GF-D8 (cell line): ENCODE data around the gene SNRNP70.
A peak's percentile ranks its signal among the peaks of the same experiment; 100 is the strongest.
"Not testable (repeated sequence)": the region's sequence is repeated elsewhere in the genome, so short reads cannot be mapped to it uniquely, and the experiment has no call there.

Experiments
- DNase-seq: peaks from one replicate; lab custom pipeline; 2025; lab: John Stamatoyannopoulos, UW

Gene SNRNP70

DNA sequence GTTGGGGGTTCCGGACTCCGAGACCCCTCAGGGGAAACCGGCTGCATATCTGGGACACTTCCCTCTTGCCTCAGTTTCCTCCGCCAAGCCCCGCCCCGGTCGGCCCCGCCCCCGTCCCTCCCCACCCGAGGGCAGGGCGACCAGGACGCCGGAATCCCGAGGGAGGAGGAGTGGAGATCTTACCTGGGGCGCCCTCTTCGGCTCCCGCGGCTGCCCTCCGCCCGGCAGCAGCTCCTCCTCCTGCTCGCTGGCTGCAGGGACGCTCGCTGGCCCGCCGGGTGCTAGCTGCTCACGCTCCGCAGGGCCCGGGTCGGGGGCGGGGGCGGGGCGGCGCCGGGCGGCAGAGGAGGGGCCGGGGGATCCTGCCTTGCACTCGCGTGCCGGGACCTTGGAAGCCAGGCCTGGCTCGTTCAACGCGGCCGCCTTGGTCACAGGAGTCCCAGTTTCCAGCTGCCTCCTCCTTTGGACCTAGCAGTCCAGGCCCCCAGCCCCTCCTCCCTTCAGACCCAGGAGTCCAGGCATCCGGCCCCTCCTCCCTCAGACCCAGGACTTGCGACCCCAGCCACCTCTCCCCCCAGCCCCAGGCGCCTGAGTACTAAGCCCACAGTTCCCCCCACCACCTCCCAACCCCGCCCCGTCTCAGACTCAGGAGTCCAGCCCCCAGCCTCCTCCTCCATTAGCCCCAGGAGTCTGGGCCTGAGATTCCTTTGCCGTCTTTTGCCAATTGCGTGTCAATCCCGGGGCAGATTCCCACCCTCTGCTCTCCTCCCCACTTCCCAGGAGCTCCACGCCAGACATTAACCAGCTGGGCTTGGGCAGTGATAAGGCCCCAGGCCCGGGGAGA, 20.3 kb upstream of the SNRNP70 start, which contains the start of gene NTF4:
Gene NTF4, minus strand, starts transcription at position 51 of the 844 bp plus-strand sequence. CDS start 2,821 bp downstream, outside the sequence.
- DNase-seq, result no peak

DNA sequence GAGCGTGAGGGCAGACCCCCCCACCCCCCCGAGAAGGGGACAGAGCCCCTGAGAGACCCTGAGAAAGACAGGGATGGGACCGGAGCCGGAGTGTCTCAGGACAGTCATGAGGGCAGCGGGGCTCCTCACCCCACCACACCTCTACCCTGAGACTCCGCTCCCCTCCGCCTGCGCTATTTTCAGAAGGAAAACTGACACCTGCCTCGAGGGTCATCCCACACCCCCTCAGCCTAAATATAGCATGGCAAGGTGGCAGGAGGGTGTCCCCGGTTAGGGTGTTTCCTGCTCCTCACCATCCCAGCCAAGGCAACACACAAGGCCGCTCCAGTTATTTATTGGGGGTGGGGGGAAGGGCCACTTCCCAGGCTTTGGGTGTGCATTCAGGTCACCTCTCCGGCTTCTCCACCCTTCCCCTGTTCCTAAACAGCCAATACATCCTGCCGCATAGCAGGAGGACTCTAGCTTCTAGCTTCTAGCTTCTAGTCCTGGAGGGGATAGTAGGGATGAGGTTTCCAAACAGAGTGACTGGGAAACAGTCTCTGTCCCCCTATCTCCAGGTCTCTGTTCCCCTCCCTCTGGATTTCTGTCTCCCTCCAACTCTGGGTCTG, 19.2 kb upstream of the SNRNP70 start:
- DNase-seq, result no peak

DNA sequence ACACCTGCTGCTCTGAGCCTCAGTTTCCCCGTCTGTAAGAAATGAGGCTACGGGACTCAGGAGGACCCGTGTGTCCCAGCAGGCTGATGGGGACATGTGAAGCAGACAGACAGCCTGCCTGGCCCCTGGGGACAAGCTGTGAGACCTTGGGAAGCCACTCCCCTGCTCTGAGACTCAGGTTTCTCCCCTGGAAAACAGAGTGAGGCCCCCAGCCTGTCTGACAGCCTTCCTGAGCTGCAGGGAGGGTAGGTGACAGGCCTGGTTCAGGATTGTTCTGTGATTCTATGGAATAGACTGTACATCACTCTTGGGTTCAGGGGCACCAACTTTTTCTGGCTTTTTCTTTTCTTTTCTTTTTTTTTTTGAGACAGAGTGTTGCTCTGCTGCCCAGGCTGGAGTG, 17.7 kb upstream of the SNRNP70 start:
- DNase-seq, result no peak

DNA sequence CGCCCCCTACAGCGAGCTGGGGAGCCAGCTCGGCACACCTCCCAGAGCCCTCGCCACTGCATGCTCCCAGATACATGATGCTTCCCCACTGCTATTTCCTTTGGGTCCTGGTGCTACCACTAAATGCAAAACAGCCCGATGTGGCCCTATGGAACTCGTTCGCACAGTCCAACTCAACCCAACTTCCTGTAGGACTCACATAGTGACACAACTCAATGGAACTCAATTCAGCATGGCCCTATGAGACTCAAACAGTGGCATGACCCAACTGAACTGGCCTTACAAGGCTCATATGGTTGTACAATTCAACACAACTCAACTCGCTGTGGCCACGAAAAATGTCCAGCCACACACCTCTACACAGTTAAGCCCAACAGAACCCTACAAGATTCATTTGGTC, 16.2 kb upstream of the SNRNP70 start:
- no peak for DNase-seq

DNA sequence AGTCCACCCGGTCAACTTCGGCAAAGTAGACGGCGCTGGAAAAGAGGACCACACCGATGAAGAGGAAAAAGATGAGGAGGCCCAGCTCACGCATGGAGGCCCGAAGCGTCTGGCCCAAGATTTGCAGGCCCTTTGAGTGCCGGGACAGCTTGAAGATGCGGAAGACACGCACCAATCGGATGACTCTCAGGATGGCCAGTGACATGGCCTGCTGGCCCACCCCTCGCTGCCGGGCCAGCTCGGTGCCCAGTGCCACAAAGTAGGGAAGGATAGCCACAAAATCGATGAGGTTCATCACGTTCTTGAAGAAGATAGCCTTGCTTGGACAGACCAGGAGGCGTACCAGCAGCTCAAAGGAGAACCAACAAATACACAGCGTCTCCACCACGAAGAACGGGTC, 14.8 kb upstream of the SNRNP70 start:
- no peak for DNase-seq

DNA sequence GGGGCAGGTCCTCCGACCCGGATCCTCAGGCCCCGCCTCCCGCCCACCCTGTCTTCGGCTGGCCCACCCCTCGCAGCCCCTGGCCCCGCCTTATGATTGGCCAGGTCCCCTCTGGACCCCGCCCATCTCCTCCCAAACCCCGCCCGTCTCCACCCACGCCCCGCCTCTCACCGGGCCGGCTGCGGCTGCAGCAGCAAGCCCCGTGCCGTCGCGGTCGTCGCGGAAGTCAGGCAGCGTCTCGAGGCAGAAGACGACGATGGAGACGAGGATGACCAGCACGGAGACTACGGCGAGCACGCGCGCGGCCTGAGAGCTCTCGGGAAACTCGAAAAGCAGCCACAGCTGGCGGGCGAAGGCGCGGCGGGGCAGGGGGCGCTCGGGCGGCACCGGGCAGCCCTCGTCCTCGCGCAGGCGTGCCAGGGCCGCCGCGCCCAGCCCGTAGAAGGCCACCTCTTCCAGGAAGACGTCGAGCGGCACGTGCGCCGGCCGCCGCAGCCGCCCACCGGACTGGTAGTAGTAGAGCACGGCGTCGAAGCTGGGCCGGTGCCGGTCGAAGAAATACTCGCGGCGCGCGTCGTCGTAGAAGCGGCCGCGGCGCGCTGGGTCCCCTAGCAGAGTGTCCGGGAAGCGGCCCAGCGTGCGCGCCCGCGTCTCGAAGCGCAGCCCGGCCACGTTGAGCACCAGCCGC, 13.2 kb upstream of the SNRNP70 start:
- DNase-seq, result no peak

DNA sequence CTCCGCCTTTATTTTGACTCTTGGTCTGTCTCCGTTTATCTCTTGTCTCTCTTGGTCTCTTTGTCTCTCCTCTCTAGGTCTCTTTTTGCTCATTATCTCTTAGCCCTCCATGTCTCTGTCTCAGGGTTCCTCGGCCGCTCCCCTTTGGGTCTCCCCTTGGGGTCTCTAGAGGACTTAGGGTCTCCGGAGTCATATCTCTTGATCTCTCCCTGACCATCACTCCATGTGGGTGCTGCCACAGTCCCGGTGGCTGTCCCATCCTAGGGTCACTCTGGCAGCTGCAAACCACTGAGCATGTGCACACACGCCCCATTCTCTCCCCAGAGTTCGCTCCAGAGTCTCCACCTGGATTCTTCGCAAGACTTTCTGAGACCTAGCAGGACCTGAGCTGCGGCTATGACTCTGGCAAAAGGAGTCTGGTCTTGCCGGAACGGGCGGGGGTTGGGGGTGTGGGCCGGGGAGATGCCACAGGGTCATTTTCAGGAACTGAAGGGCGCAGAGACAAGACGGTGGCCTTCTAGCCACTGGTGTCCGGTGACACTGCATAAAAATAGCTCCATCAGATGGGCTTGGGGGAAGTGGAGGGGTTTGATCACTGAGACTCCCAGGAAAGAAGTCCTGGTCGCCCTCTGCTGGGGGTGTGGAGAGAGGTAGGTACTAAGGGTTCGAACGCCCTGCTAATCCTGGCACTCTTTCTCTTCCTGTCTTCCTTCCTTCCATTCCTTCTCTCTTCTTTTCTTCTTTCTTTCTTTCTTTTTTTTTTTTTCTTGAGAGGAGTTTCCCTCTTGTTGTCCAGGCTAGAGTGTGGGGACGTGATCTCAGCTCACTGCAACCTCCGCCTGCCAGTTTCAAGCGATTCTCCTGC, 11.5 kb upstream of the SNRNP70 start:
- DNase-seq, result no peak

DNA sequence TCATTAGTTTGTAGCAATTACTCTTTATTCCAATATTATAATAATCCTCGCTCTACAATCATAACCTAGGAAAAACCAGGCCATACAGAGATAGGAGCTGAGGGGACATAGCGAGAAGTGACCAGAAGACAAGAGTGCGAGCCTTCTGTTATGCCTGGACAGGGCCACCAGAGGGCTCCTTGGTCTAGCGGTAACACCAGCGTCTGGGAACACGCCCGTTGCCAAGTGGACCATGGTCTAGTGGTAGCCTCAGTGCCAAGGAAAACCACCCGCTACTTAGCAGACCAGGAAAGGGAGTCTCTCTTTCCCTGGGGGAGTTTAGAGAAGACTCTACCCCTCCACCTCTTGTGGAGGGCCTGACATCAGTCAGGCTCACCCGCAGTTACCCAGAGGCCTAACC, 10.4 kb upstream of the SNRNP70 start:
- not testable (repeated sequence) for DNase-seq

DNA sequence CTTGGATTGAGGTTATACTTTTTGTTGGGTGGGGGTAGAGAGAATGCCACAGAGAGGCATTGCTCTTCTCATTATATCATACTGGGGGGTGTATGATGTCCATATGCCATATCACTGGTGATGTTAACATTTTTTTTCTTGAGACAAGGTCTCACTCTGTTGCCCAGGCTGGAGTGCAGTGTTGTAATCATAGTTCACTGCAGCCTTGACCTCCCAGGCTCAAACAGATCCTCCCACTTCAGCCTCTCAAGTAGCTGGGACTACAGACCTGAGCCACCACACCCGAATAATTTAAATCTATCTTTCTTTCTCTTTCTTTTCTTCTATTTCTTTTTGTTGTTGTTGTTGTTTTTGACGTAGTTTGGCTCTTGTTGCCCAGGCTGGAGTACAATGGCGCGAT, 4.9 kb upstream of the SNRNP70 start:
- DNase-seq, result no peak

DNA sequence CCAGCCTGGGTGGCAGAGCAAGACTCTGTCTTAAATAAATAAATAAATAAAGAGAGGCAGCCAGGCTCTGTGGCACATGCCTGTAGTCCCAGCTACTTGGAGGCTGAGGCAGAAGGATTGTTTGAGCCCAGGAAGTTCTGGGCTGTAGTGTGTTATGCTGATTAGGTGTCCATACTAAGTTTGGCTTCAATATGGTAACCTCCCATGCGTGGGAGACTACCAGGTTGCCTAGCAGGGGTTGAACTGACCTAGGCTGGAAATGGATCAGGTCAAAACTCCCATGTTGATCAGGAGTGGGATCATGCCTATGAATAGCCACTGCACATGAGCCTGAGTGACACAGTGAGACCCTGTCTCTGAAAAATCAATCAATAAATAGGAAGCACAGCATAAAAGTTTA, 4.0 kb upstream of the SNRNP70 start:
- DNase-seq, result no peak

DNA sequence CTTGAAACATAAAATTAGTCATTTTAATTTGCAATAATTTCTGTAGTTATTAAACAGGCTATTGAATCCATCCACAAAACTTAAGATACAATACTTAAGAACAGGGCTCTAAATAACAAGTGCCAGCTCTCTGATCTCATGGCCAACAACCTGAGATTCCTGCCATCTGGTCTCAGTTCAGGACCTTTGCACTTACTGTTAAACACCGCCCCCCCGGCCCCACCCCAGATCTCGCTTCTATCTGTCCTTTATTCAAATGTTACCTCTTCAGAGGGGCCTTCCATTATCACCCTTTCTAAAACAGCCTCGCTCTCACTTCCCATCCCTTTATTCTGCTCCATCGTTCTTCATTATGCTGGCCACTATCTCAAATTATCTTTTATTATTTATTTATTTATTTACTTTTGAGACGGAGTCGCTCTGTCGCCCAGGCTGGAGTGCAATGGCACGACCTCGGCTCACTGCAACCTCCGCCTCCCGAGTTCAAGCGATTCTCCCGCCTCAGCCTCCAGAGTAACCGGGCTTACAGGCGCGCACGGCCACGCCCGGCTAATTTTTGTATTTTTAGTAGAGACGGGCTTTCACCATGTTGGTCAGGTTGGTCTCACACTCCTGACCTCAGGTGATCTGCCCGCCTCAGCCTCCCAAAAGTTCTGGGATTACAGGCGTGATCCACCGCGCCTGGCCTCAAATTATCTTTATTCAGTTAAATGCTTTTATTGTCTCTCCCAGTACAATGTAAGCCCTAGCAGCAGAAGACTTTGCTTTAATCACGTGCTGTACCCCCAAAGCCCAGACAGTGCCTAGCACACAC, 838 bp upstream of the SNRNP70 start:
- no peak for DNase-seq

DNA sequence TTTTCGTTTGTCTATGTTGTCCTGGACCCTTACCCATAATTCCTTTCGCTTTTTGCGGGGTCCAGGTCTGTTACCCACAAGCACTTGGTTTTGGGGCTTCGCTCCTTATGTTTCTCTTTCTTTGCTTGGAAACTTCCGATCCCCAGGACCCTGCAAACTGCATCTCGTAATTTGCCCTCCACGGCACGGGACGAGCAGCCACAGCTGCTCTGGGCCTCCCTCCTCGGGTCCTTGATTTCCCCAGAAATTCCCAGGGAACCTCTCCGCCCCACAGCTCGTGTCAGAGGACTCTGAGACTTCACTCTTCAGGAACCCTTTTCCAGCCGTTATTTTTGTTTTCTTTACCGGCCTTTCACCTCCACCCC, 599 bp downstream of the SNRNP70 start:
- no peak for DNase-seq

DNA sequence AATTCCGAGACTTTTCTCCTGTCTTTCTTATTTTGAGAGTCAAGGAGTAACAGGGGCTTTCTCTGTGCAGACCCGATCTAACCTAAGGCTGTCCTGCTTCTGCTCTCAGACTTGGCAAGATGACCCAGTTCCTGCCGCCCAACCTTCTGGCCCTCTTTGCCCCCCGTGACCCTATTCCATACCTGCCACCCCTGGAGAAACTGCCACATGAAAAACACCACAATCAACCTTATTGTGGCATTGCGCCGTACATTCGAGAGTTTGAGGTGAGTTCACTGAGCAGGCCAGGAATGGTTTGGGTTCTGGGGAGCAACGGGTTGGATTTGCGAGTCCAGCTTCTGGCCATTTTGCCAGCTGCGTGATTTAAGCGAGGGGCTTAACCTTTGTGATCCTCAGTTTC, 1.0 kb downstream of the SNRNP70 start:
- no peak for DNase-seq

DNA sequence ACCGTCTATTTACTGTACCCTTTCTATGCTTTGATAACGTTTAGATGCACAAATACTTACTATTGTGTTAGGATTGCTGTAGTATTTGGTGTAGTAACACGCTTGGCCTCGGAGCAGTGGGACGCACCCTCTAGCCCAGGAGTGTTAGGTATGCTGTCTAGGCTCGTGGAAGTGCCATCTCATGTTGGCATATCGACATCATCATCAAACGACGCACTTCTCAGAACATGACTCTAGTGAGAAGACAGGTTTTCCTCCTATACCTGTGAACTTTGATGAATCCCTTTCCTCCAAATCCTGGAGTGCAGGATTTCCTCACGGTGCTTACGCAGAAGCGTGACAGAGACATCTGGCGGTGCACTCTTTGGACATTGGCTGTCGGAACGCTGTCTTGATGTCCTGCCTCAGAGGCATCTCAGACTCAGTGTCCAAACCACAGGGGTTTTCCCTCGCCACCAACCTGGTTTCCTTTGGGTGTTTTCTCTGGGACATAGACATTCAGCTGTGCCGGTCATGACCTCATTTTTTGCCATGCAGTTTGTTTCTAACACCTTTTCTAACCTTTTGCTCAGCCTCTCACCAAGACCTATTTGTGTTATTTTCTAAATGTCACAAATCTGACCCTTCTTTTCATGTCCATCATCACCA, 6.3 kb downstream of the SNRNP70 start:
- DNase-seq, result no peak

DNA sequence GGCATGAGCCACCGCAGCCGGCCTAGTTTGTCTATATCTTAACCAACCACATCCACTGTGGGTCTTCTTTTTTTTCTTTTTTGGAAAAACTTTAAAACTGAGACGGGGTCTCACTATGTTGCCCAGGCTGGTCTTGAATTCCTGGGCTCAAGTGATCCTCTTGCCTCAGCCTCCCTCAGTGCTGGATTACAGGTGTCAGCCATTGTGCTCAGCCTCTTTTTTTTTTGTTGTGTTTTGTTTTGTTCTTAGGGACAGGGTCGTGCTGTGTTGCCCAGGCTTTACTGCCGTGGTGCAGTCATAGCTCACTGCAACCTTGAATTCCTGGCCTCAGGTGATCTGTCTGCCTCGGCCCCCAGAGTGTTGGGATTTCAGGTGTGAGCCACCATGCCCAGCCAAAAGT, 7.4 kb downstream of the SNRNP70 start:
- no peak for DNase-seq

DNA sequence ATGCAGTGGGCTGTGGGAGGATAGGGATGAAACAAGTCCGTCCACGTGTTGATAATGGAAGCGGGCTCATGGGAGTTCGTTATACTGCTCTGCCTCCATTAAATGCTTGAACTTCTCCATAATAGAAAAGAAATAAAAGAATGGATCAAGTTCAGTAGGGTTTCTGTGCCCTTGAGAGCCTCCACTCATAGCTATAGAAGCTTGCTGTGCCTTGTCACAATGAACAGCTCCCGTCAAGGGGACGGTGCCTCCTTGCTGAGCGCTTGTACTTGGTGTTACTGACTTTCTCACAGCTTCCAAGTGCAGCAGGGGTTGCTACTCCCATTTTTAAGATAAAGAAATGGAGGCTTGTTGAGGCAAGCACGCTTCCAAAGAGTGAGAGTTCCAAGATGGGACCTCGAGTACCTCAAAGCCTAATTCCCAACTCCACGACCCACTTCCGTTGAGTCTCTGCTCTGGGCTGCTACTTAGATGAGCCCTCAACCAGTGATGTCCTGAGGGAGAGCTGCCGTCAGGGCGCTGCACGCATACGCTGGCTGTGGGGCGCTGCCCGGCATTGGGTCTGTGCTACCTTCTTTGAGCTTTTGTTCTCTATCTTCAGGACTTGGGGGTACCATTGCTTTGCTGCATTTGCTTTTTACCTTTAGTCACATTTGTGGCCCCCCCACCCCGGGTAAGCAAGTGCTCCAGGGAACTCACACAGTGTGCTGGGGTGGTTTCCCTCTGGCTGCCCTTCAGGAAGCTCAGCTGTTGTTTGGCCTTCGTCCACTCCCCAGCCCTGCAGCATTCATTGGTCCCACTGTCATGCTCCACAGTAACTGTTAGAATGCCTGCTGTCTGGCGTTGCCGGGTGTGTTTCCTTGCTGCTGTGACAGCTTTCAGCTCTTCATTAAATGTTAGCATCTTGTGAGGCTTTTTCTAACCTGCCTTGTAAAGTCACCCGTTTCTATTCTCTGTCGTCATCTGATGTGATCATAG, 9.5 kb downstream of the SNRNP70 start:
- DNase-seq, result no peak

DNA sequence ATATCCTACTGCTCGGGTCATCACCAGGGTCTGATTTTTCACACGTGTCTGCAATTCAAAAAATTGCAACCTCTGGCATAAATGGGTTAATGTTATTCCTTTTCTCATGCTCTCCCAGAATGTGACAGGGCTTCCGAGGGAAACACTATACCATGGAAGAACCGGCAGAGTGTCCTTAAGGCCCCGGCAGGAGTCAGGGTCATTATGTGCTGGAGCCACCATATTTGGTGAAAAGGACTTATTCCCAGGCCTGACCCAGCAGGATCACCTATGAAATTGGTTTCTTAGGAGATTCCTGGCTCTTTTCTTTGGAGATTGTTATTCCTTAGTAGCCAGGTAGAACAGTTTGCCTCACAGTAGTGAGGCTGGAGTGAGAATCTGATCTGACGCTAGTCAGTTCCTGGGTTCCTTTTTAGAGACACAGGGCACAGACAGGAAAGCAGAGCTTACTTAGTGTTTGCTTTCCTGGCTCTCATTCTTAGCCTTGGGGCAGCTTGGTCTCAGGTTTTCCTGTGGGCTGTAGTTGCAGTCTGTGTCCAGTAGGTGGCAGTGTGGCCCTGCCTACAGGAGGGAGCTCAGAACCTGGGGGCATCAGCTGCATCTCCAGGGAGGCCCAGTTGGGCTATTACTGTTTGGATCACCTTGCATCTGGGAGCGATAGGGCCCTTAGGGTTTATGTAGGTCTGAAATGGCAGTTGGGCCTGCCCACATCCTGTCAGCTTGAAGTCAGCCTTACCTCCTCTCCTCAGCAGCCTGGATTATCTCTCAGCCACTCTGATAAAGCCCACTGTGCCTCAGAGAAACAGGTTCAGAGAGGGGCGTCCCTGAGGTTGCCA, 12.4 kb downstream of the SNRNP70 start:
- peak; percentile 8 for DNase-seq

DNA sequence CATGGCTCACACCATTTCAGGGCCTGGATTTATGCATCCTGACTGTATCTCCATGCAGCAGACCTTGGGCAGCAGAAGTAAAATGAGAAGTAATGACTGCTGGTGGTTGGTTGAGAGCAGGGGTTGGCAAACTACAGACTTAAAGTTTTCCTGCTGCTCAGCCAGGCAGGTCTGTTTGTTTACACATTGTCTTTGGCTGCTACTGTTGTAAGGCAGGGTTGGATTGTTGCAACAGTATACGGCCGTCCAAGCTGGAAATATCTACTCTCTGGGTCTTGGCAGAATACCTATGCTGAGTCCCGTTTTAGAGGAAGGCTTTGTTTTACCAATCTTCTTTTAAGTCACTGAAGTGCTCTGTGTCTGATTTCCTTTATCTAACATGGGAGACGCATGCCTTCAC, 13.5 kb downstream of the SNRNP70 start:
- DNase-seq, result no peak

DNA sequence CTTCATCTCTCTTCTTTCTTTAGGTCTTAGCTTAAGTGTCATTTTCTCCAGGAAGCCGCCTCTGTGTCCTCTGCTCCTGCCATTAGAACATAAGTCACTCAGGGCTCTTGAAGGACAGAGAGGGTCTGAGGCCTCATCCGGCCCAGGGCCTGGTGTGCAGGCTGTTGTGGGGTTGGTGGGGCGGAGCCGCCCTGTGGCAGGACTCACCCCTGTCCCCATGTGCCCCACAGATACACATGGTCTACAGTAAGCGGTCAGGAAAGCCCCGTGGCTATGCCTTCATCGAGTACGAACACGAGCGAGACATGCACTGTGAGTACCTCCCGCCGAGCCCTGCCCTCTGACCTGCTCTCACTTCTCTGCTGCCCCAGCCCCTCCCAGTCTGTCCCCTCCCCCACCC, 15.9 kb downstream of the SNRNP70 start:
- DNase-seq, result no peak
